Measurements from ENCODE around the gene NHSL2. TPM values are rescaled to one million over a fixed set of nuclear protein-coding genes. Genes with fewer than 3 reads are reported as not detected.

NHSL2 gene
- total and polyA plus RNA-seq, 2 experiments from 2014 or later: 4.7 to 9.5 TPM

- Histone ChIP-seq H3K4me3 (peak overlapping the region; percentile 52), H3K79me2 (replicated peaks; ENCODE audit: insufficient read depth) (no peaks in the 10 kb centered on the region), H3K36me3 (ENCODE audit: insufficient read depth) (no peaks in the 10 kb centered on the region), H3F3A (replicated peaks; ENCODE audit: low read depth) (no peaks in the 10 kb centered on the region), H3K9me2 (ENCODE audit: insufficient read depth) (no peaks in the 10 kb centered on the region), H3K27ac (ENCODE audit: low read depth) (no peak overlapping the region), H4K20me1 (replicated peaks; ENCODE audit: insufficient read depth) (no peaks in the 10 kb centered on the region), H3K27me3 (ENCODE audit: insufficient read depth) (peaks cover 49% of the 10 kb centered on the region), H2AFZ (no peak overlapping the region), H3K4me1 (ENCODE audit: insufficient read depth) (peaks cover 3% of the 10 kb centered on the region; the same call in 1 of the 2 replicates), H3K4me2 (peak overlapping the region; percentile 80)
- Mint-ChIP-seq H3K36me3 (ENCODE audit: low read depth) (peaks cover 24% of the 10 kb centered on the region), H3K27me3 (ENCODE audit: insufficient read depth, low read depth, poor library complexity) (peaks cover 44% of the 10 kb centered on the region), H3K27ac (no peak overlapping the region), H3K4me1 (peaks cover 19% of the 10 kb centered on the region), H3K4me3 (peak overlapping the region; percentile 76), H3K9me3 (peaks cover 17% of the 10 kb centered on the region)
- TF ChIP-seq NANOG (IDR thresholded peaks at IDR 0.05; ENCODE audit: borderline replicate concordance) (no peak), REST (IDR thresholded peaks at IDR 0.05; ENCODE audit: unreplicated experiment) (no peak), EZH2 (IDR thresholded peaks at IDR 0.05; ENCODE audit: low read depth, unreplicated experiment) (no peak), ZNF331 (CRISPR knock-in tag; IDR thresholded peaks at IDR 0.05; ENCODE audit: low read depth) (no peak), ZNF114 (CRISPR knock-in tag; IDR thresholded peaks at IDR 0.05) (no peak), EZH2phosphoT487 (IDR thresholded peaks at IDR 0.05; ENCODE audit: unreplicated experiment) (no peak), JUNB (IDR thresholded peaks at IDR 0.05; ENCODE audit: unreplicated experiment) (no peak), CREB1 (CRISPR knock-in tag; IDR thresholded peaks at IDR 0.05; ENCODE audit: low read depth) (no peak), ZNF462 (CRISPR knock-in tag; IDR thresholded peaks at IDR 0.05) (no peak), CTCF (conservative IDR thresholded peaks at IDR 0.05; ENCODE audit: low read depth in 2 of 2) (no peak), STAT1 (IDR thresholded peaks at IDR 0.05; ENCODE audit: unreplicated experiment) (no peak), POLR2AphosphoS5 (IDR thresholded peaks at IDR 0.05; ENCODE audit: low read depth) (no peak), ETS1 (IDR thresholded peaks at IDR 0.05) (no peak)
- no peak for ATAC-seq
- no peak for DNase-seq (ENCODE audit: low spot score)
These were observed 221.8 kb downstream of the NHSL2 start for GRCh38 chrX:72132456-72132855.

Data from GM23338 (cell line).